ENCODE measurements around the gene VAMP7. TPM values are rescaled to one million over a fixed set of nuclear protein-coding genes. Genes with fewer than 3 reads are reported as not detected.

Gene VAMP7
- total and polyA plus RNA-seq, 9 donors = 15.9 to 42.9 (median 23.0) TPM

DNA sequence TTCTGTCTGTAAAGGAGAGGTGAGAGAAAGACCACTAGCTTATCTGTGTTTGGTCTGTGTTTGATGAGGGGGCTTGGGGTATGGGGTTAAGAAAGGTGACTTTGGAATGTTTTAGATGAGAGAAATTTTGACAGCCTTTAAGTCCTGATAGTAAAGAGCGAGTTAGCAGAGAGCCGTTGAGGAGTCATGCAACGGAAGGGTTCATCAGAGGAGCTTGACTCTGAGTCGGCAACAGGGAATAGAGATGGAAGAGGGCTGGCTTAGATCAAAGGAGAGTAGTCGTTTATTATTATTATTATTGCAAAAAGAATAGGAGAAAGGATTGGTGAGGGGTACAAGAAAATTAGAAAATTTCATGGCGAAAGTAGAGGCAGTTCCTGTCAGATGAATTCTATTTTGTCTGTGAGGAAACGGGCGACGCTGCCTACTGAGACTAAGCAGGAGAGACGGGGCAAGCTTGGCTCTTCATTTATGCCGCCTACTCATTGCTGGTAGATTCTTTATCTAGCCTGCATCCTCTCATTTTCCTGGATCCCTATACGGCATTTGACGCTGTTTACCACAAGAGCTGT lies 473 bp upstream of the VAMP7 start:
- no peaks in the 10 kb centered on the region for H3K9me3 ChIP-seq
- H3K36me3 ChIP-seq = no peaks in the 10 kb centered on the region
- no peaks in the 10 kb centered on the region for H3K27me3 ChIP-seq
- DNase-seq = no peak
- H3K4me1 ChIP-seq (ENCODE audit: insufficient read depth) = peaks cover 1% of the 10 kb centered on the region
- intact Hi-C loops (cut with DNase I) = no loop called here
- TF ChIP-seq, protein P1, sequence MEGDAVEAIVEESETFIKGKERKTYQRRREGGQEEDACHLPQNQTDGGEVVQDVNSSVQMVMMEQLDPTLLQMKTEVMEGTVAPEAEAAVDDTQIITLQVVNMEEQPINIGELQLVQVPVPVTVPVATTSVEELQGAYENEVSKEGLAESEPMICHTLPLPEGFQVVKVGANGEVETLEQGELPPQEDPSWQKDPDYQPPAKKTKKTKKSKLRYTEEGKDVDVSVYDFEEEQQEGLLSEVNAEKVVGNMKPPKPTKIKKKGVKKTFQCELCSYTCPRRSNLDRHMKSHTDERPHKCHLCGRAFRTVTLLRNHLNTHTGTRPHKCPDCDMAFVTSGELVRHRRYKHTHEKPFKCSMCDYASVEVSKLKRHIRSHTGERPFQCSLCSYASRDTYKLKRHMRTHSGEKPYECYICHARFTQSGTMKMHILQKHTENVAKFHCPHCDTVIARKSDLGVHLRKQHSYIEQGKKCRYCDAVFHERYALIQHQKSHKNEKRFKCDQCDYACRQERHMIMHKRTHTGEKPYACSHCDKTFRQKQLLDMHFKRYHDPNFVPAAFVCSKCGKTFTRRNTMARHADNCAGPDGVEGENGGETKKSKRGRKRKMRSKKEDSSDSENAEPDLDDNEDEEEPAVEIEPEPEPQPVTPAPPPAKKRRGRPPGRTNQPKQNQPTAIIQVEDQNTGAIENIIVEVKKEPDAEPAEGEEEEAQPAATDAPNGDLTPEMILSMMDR (IDR thresholded peaks at IDR 0.05) = no peak
- TF ChIP-seq POLR2A (IDR thresholded peaks at IDR 0.05) (no peak), EP300 (IDR thresholded peaks at IDR 0.05) (no peak)
- no peak overlapping the region for H3K27ac ChIP-seq
- H3K4me3 ChIP-seq = peak overlapping the region; percentile 57
- 31 to 42% (median 34%) methylated on average over 13 of the region's 13 CpGs for WGBS, 3 donors

DNA sequence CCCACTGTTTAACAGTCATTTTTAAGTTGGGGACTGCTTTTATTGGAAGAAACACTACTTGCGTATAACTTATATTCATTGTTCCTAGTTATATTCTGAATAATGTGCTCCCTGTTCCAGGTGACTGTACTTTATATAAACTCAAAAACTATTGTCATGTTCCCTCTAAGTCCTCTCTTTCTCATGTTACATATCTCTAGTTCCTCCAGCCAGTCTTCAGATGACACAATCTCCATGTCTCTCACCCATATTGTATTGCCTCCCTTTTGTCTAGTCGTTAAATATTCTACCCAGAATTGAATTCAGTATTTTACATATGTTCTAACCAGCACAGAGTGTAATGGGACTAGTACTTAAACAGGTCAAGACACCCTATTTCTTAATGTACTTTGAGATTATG lies 5.3 kb downstream of the VAMP7 start:
- H3K27ac ChIP-seq = no peak overlapping the region
- no peaks in the 10 kb centered on the region for H3K9me3 ChIP-seq
- no peak for DNase-seq
- H3K27me3 ChIP-seq = no peaks in the 10 kb centered on the region
- intact Hi-C loops (cut with DNase I) = no loop called here
- no peaks in the 10 kb centered on the region for H3K36me3 ChIP-seq
- TF ChIP-seq POLR2A (IDR thresholded peaks at IDR 0.05) = no peak
- TF ChIP-seq EP300 (IDR thresholded peaks at IDR 0.05) = no peak
- TF ChIP-seq, protein P1 (IDR thresholded peaks at IDR 0.05) = no peak
- 72 to 85% (median 83%) methylated on average over 2 of the region's 2 CpGs for WGBS, 3 donors
- H3K4me1 ChIP-seq (ENCODE audit: insufficient read depth) = peaks cover 1% of the 10 kb centered on the region
- H3K4me3 ChIP-seq = no peak overlapping the region

DNA sequence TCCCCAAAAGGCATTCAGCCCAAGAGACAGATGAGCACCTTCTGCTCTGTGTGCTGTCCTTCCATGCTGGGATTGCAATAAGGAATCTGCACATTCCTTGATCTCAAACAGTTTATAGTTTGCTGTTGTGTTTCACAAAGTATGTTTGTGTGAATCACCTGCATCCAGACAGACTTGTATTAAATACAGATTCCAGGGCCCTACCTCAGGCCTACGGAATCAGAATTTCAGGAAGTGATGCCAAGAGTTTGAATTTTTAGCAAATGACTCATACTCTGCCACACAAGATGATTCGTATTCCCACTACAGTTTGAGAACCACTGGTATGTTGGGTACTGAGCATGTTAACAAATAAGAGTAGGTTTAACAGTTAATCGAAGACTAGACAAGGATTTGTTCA lies 7.0 kb downstream of the VAMP7 start:
- Histone ChIP-seq H3K36me3 (no peaks in the 10 kb centered on the region), H3K9me3 (no peaks in the 10 kb centered on the region), H3K27me3 (no peaks in the 10 kb centered on the region), H3K4me3 (no peak overlapping the region), H3K4me1 (ENCODE audit: insufficient read depth) (no peaks in the 10 kb centered on the region), H3K27ac (no peak overlapping the region)
- TF ChIP-seq EP300 (IDR thresholded peaks at IDR 0.05) (no peak), POLR2A (IDR thresholded peaks at IDR 0.05) (no peak)
- TF ChIP-seq, protein P1 (IDR thresholded peaks at IDR 0.05) = no peak
- intact Hi-C loops (cut with DNase I) = no loop called here
- no peak for DNase-seq
- 28 to 41% (median 32%) methylated on average over 3 of the region's 3 CpGs for WGBS, 3 donors

DNA sequence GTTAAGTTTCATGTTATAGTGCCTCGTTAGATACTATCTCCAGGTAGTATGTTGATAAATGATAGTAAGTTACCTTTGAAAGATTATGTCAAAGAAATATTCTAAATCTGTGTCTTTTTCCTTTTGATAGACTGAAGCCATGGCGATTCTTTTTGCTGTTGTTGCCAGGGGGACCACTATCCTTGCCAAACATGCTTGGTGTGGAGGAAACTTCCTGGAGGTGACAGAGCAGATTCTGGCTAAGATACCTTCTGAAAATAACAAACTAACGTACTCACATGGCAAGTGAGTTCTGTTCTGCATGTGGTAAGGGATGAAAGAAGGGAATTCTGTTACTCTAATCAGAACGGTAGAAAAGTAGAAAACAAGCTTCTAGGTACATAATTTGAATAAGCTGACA lies 8.2 kb downstream of the VAMP7 start:
- Histone ChIP-seq H3K4me1 (ENCODE audit: insufficient read depth) (no peaks in the 10 kb centered on the region), H3K9me3 (no peaks in the 10 kb centered on the region), H3K27ac (no peak overlapping the region), H3K36me3 (no peaks in the 10 kb centered on the region), H3K4me3 (no peak overlapping the region), H3K27me3 (no peaks in the 10 kb centered on the region)
- WGBS, 3 donors = 65 to 70% (median 70%) methylated on average over 4 of the region's 4 CpGs
- no peak for DNase-seq
- TF ChIP-seq, protein P1 (IDR thresholded peaks at IDR 0.05) = no peak
- TF ChIP-seq POLR2A (IDR thresholded peaks at IDR 0.05) (no peak), EP300 (IDR thresholded peaks at IDR 0.05) (no peak)
- intact Hi-C loops (cut with DNase I) = no loop called here
